NCI-H2227 (cell line): Measurements from ENCODE around the gene CAMTA2.

Experiments
- DNase-seq: peaks from one replicate; lab custom pipeline; 2025; ENCODE audit not compliant: unreplicated experiment; lab: John Stamatoyannopoulos, UW

CAMTA2 gene

DNA sequence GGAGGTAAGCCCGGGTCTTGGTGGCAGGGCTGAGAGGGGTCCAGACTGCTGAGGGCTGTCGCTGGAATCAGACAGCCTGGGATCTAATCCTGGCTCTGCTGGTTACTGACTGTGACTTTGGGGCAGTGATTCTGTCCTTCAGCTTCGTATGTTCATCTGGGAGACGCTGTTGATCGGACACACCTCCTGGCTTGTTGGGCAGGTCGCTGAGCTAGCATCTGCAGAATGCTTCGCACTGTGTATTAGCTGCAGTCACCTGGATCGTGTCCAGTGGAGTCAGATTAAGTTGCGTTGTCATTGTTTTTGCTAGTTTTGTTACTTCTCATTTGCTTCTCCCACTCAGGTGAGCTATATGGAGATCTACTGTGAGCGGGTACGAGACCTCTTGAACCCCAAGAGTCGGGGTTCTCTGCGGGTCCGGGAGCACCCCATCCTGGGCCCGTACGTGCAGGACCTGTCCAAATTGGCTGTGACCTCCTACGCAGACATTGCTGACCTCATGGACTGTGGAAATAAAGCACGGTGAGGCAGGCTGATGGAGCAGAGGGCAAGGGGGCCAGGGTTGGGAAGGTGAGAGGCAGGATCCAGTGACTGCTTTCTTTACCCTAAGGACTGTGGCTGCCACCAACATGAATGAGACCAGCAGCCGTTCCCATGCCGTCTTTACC, 14.8 kb upstream of the CAMTA2 start:
- DNase-seq = no peak

- no peak for DNase-seq
These were observed 12.8 kb upstream of the CAMTA2 start for GRCh38 chr17:5000237-5000639.

GRCh38 chr17:4999430-5000093, 12.1 kb upstream of the CAMTA2 start:
- DNase-seq = no peak

DNA sequence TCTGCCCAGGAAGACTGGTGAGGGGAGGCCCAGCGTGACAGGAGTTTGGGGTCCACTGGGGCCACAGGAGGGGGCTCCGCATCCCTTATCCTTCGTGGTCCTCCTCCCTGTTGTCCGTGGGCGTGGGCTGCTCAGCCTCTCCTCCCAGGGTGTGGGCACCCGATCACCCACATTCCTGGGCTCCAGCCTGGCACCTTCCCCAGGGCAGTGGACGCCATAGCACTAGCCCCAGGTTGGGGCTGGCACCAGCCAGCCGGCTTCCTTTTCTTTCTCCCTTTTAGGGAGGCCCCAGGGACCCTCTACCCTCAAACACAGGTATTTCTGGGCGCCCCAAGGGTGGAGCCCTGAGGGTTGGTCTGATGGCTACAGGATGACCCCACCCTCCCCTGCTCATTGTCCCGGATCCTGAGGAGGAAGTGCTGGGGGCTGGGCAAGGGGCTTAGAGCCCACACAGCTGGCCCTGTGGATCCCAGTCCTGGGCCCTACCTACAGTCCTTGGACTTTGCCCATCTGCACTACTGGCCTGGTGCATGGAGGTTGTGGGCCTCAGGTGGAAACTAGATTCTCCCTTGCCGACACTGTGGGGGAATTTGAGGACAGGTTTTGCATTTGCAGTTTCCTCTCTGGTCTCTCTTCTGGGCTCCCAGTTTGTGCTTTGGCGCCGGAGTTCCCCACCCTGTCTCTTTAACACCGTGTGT, 11.4 kb upstream of the CAMTA2 start:
- no peak for DNase-seq

- DNase-seq = peak; percentile 60
These were observed 10.7 kb upstream of the CAMTA2 start for GRCh38 chr17:4998027-4998731.

GRCh38 chr17:4997302-4998026, 10.0 kb upstream of the CAMTA2 start, which contains the start of the genes INCA1 and KIF1C:
INCA1 (minus strand) TSS chr17:4997522; CDS start chr17:4994437, 3,085 bp downstream.
KIF1C (plus strand) TSS chr17:4997950; CDS start chr17:5000247, 2,297 bp downstream.
- peak; percentile 91 for DNase-seq

- no peak for DNase-seq
These were observed 6.7 kb upstream of the CAMTA2 start for GRCh38 chr17:4994081-4994595.

GRCh38 chr17:4987767-4988567, 492 bp upstream of the CAMTA2 start:
- no peak for DNase-seq

DNA sequence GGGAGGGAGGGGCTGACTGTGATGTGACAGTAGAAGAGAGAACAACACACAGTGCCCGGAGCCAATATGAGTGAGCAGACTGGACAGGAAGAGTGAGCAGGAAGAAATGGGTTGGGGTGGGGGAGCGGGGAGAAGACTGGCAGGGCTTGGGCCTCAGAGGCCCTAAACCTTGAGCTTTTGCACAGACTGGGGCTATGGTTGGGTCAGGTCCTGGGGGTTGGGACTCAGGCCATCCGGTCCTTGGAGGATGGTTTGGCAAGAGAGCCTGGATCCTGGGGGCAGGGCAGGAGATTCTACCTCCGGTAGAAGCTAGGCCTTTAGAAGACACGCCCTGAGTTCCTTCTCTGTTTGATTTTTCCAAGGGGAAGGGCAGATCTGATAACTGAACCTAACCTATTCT, 1.1 kb downstream of the CAMTA2 start:
- no peak for DNase-seq

DNA sequence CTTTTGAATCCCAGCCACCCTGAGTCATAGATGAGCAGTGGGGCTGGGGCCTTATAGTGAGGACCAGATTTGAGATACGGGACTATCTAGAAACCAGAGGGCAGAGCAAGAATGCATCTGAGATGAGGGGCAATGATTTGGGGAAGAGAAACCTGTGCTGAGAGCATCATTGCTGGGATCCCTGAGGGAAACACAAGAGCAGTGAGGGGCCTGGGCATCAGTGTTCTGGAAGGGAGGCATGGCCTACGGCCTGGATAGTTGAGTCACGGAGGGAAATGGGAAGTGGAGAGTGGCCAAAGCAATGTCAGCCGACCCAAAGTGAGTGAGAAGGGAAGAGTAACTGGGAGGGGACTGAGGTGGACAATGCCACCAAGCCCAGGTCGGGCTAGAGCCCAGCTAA, 5.2 kb downstream of the CAMTA2 start:
- DNase-seq = no peak

- peak; percentile 59 for DNase-seq
These were observed 6.7 kb downstream of the CAMTA2 start for GRCh38 chr17:4980644-4981216.

DNA sequence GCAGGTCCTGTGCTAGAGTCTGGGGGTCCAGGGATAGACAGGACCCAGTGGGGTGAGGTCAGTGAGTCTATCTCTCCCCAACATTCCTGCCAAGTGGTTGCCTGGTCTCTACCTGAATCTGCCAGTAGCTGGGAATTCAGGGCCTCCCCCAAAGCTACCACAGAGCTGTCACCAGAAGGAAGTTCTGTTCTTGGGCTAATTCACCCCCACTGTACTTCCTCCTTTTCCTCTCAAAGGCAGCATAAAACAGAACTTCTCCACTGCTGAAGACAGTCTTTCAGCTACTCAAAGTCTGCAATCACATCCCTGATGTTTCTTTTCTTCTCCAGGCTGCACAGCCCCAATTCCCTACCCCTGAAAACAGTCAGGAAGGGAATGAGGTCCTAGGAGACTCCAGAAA, 8.7 kb downstream of the CAMTA2 start:
- DNase-seq = no peak

GRCh38 chr17:4974115-4974670, 13.3 kb downstream of the CAMTA2 start:
- DNase-seq = no peak

- DNase-seq = no peak
These were observed 14.0 kb downstream of the CAMTA2 start for GRCh38 chr17:4973256-4974114.

GRCh38 chr17:4972752-4973151, 14.7 kb downstream of the CAMTA2 start:
- DNase-seq = no peak

- DNase-seq = no peak
These were observed 15.2 kb downstream of the CAMTA2 start for GRCh38 chr17:4972322-4972721.

DNA sequence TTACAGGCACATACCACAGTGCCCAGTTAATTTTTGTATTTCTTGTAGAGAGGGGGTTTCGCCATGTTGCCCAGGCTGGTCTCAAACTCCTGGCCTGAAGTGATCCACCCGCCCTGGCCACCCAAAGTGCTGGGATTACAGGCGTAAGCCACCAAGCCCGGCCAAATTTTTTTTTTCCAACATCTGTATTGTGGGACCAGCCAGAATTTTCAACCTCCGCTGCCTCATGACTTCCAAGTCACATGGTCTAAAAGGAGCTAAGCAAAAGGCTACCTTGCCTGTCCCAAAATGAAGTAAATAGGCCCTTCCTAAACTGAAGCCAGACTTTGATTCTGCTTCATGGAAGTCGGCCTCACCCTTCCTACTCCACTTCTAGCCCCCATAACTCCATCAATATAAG, 15.6 kb downstream of the CAMTA2 start:
- no peak for DNase-seq

DNA sequence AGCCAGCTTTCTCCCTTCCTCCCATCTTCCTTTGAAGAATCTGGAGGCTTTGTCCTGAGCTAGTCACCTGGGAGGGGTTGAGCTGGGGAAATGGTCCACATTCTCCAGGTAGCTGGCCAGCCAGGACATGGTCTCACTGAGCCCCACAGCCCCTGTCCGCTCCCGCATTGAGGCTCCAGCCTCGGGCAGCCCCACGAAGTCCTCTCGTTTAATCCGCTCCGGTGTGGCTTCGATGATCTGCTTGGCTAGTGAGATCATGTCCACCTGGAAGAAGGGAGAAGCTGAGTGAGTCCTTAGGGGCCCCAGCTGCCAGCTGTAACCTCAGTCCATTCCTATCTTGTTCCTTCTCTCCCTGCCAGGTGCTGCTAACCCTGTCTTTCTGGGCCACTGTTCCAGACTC, 17.2 kb downstream of the CAMTA2 start:
- no peak for DNase-seq
